ENCODE results near the gene NUDC. TPM values are rescaled to one million over a fixed set of nuclear protein-coding genes. Genes with fewer than 3 reads are reported as not detected.
"Not testable (repeated sequence)": the region's sequence is repeated elsewhere in the genome, so short reads cannot be mapped to it uniquely, and the experiment has no call there.

NUDC gene
- total and polyA plus RNA-seq, 4 experiments from 2014 or later, result 42.0 to 98.2 (median 63.3) TPM

GRCh38 chr1:26942656-26943055 lies 21.1 kb downstream of the NUDC start:
- intact Hi-C loops (cut with micrococcal nuclease), result no loop called here

GRCh38 chr1:26945138-26945537 lies 23.6 kb downstream of the NUDC start:
- CTCF ChIA-PET (ENCODE audit: partially characterized antibody), result no interaction called here
- H3K9me3 Mint-ChIP-seq, result no peaks in the 10 kb centered on the region

More at GRCh38 chr1:26942656-26943055, 21.1 kb downstream of the NUDC start:
- ChIA-PET CTCF (ENCODE audit: partially characterized antibody) (no interaction called here), POLR2A (ENCODE audit: partially characterized antibody) (no interaction called here)
- Histone ChIP-seq H3K9me3 (ENCODE audit: control insufficient read depth in 1 of 2, low read length in 2 of 2) (no peaks in the 10 kb centered on the region), H3K27ac (ENCODE audit: low read depth, low read length) (no peak overlapping the region), H3K4me1 (ENCODE audit: insufficient read depth, low read length) (no peaks in the 10 kb centered on the region), H3K27me3 (ENCODE audit: insufficient read depth, low read length) (no peaks in the 10 kb centered on the region), H3K4me3 (ENCODE audit: low read length in 2 of 2) (no peak overlapping the region), H3K36me3 (ENCODE audit: insufficient read depth, low read length) (peaks cover 41% of the 10 kb centered on the region)
- Mint-ChIP-seq H3K27ac (peak overlapping the region in 1 of 7 donors; percentile 48), H3K27me3 (no peaks in the 10 kb centered on the region), H3K4me3 (no peak overlapping the region), H3K9me3 (no peaks in the 10 kb centered on the region), H3K4me1 (peaks cover 0 to 10% (median 1%) of the 10 kb centered on the region in 4 donors), H3K36me3 (peaks cover 25 to 47% of the 10 kb centered on the region in 2 donors)
- DNase-seq, result no peak

GRCh38 chr1:26945728-26946127 lies 24.2 kb downstream of the NUDC start:
- no peaks in the 10 kb centered on the region for H3K4me1 ChIP-seq (ENCODE audit: insufficient read depth, low read length)
- peaks cover 41% of the 10 kb centered on the region for H3K36me3 ChIP-seq (ENCODE audit: insufficient read depth, low read length)
- H3K9me3 Mint-ChIP-seq, result no peaks in the 10 kb centered on the region
- H3K27me3 Mint-ChIP-seq, result no peaks in the 10 kb centered on the region
- H3K27ac Mint-ChIP-seq, result no peak overlapping the region
- H3K36me3 Mint-ChIP-seq, result peaks cover 30 to 50% of the 10 kb centered on the region in 2 donors
- intact Hi-C loops (cut with micrococcal nuclease), result no loop called here
- ChIA-PET CTCF (ENCODE audit: partially characterized antibody) (no interaction called here), POLR2A (ENCODE audit: partially characterized antibody) (no interaction called here)
- H3K4me3 Mint-ChIP-seq, result no peak overlapping the region
- H3K4me3 ChIP-seq (ENCODE audit: low read length in 2 of 2), result no peak overlapping the region
- H3K27me3 ChIP-seq (ENCODE audit: insufficient read depth, low read length), result no peaks in the 10 kb centered on the region
- no peak overlapping the region for H3K27ac ChIP-seq (ENCODE audit: low read depth, low read length)
- no peaks in the 10 kb centered on the region for H3K9me3 ChIP-seq (ENCODE audit: control insufficient read depth in 1 of 2, low read length in 2 of 2)
- no peaks in the 10 kb centered on the region for H3K4me1 Mint-ChIP-seq
- DNase-seq, result no peak

More at GRCh38 chr1:26945138-26945537, 23.6 kb downstream of the NUDC start:
- no peaks in the 10 kb centered on the region for H3K4me1 ChIP-seq (ENCODE audit: insufficient read depth, low read length)
- Mint-ChIP-seq H3K4me1 (no peaks in the 10 kb centered on the region), H3K36me3 (peaks cover 27 to 50% of the 10 kb centered on the region in 2 donors), H3K27ac (no peak overlapping the region), H3K27me3 (no peaks in the 10 kb centered on the region), H3K4me3 (no peak overlapping the region)
- H3K9me3 ChIP-seq (ENCODE audit: control insufficient read depth in 1 of 2, low read length in 2 of 2), result no peaks in the 10 kb centered on the region
- POLR2A ChIA-PET (ENCODE audit: partially characterized antibody), result no interaction called here
- no peak for DNase-seq
- no peaks in the 10 kb centered on the region for H3K27me3 ChIP-seq (ENCODE audit: insufficient read depth, low read length)
- H3K27ac ChIP-seq (ENCODE audit: low read depth, low read length), result no peak overlapping the region
- H3K4me3 ChIP-seq (ENCODE audit: low read length in 2 of 2), result no peak overlapping the region
- intact Hi-C loops (cut with micrococcal nuclease), result no loop called here
- peaks cover 41% of the 10 kb centered on the region for H3K36me3 ChIP-seq (ENCODE audit: insufficient read depth, low read length)

GRCh38 chr1:26946270-26946669 lies 24.7 kb downstream of the NUDC start:
- Mint-ChIP-seq H3K27ac (no peak overlapping the region), H3K9me3 (no peaks in the 10 kb centered on the region), H3K4me3 (no peak overlapping the region), H3K4me1 (no peaks in the 10 kb centered on the region), H3K36me3 (peaks cover 32 to 48% of the 10 kb centered on the region in 2 donors), H3K27me3 (no peaks in the 10 kb centered on the region)
- ChIA-PET POLR2A (ENCODE audit: partially characterized antibody) (no interaction called here), CTCF (ENCODE audit: partially characterized antibody) (no interaction called here)
- H3K4me1 ChIP-seq (ENCODE audit: insufficient read depth, low read length), result no peaks in the 10 kb centered on the region
- no peaks in the 10 kb centered on the region for H3K27me3 ChIP-seq (ENCODE audit: insufficient read depth, low read length)
- no peak for DNase-seq
- no peaks in the 10 kb centered on the region for H3K9me3 ChIP-seq (ENCODE audit: control insufficient read depth in 1 of 2, low read length in 2 of 2)
- no peak overlapping the region for H3K4me3 ChIP-seq (ENCODE audit: low read length in 2 of 2)
- H3K36me3 ChIP-seq (ENCODE audit: insufficient read depth, low read length), result peaks cover 38% of the 10 kb centered on the region
- H3K27ac ChIP-seq (ENCODE audit: low read depth, low read length), result no peak overlapping the region
- intact Hi-C loops (cut with micrococcal nuclease), result no loop called here

GRCh38 chr1:26948725-26949057 lies 27.1 kb downstream of the NUDC start:
- H3K4me3 ChIP-seq (ENCODE audit: low read length in 2 of 2); H3K27me3 Mint-ChIP-seq; H3K9me3 ChIP-seq (ENCODE audit: control insufficient read depth in 1 of 2, low read length in 2 of 2); H3K27me3 ChIP-seq (ENCODE audit: insufficient read depth, low read length); H3K4me1 Mint-ChIP-seq; intact Hi-C loops (cut with micrococcal nuclease); H3K9me3 Mint-ChIP-seq; H3K4me1 ChIP-seq (ENCODE audit: insufficient read depth, low read length); H3K27ac ChIP-seq (ENCODE audit: low read depth, low read length); CTCF ChIA-PET (ENCODE audit: partially characterized antibody); H3K4me3 Mint-ChIP-seq; H3K27ac Mint-ChIP-seq; DNase-seq: not testable (repeated sequence)
- peaks cover 14% of the 10 kb centered on the region for H3K36me3 ChIP-seq (ENCODE audit: insufficient read depth, low read length)
- peaks cover 23 to 39% of the 10 kb centered on the region in 2 donors for H3K36me3 Mint-ChIP-seq
- POLR2A ChIA-PET (ENCODE audit: partially characterized antibody), result interaction anchor here (1.2 kb wide), 1 partner anchor 49 kb away, joined by 3 read pairs; the partner anchor contains the start of gene GPATCH3

- peaks cover 13% of the 10 kb centered on the region for H3K36me3 ChIP-seq (ENCODE audit: insufficient read depth, low read length)
- peak overlapping the region in 2 of 7 donors; percentile 3 to 52 for H3K27ac Mint-ChIP-seq
- no peaks in the 10 kb centered on the region for H3K4me1 ChIP-seq (ENCODE audit: insufficient read depth, low read length)
- no peaks in the 10 kb centered on the region for H3K27me3 Mint-ChIP-seq
- no peak for DNase-seq
- peaks cover 23 to 41% of the 10 kb centered on the region in 2 donors for H3K36me3 Mint-ChIP-seq
- intact Hi-C loops (cut with micrococcal nuclease), result no loop called here
- H3K4me1 Mint-ChIP-seq, result no peaks in the 10 kb centered on the region
- no peaks in the 10 kb centered on the region for H3K27me3 ChIP-seq (ENCODE audit: insufficient read depth, low read length)
- ChIA-PET POLR2A (ENCODE audit: partially characterized antibody) (interaction anchor here (0.8 kb wide), 1 partner anchor 9 kb away, joined by 3 read pairs; no protein-coding TSS in a partner anchor), CTCF (ENCODE audit: partially characterized antibody) (no interaction called here)
- no peak overlapping the region for H3K27ac ChIP-seq (ENCODE audit: low read depth, low read length)
- no peak overlapping the region for H3K4me3 ChIP-seq (ENCODE audit: low read length in 2 of 2)
- no peaks in the 10 kb centered on the region for H3K9me3 Mint-ChIP-seq
- no peak overlapping the region for H3K4me3 Mint-ChIP-seq
- H3K9me3 ChIP-seq (ENCODE audit: control insufficient read depth in 1 of 2, low read length in 2 of 2), result no peaks in the 10 kb centered on the region
Measured at GRCh38 chr1:26949266-26949925, 27.9 kb downstream of the NUDC start.

GRCh38 chr1:26949926-26950319 lies 28.4 kb downstream of the NUDC start:
- Mint-ChIP-seq H3K27ac (no peak overlapping the region), H3K4me3 (no peak overlapping the region), H3K27me3 (no peaks in the 10 kb centered on the region), H3K4me1 (no peaks in the 10 kb centered on the region), H3K36me3 (peaks cover 22 to 38% of the 10 kb centered on the region in 2 donors), H3K9me3 (no peaks in the 10 kb centered on the region)
- no peaks in the 10 kb centered on the region for H3K27me3 ChIP-seq (ENCODE audit: insufficient read depth, low read length)
- intact Hi-C loops (cut with micrococcal nuclease), result no loop called here
- no peaks in the 10 kb centered on the region for H3K9me3 ChIP-seq (ENCODE audit: control insufficient read depth in 1 of 2, low read length in 2 of 2)
- no peaks in the 10 kb centered on the region for H3K4me1 ChIP-seq (ENCODE audit: insufficient read depth, low read length)
- CTCF ChIA-PET (ENCODE audit: partially characterized antibody), result no interaction called here
- H3K27ac ChIP-seq (ENCODE audit: low read depth, low read length), result no peak overlapping the region
- POLR2A ChIA-PET (ENCODE audit: partially characterized antibody), result interaction anchor here (0.8 kb wide), 1 partner anchor 9 kb away, joined by 3 read pairs; no protein-coding TSS in a partner anchor
- no peak overlapping the region for H3K4me3 ChIP-seq (ENCODE audit: low read length in 2 of 2)
- DNase-seq, result no peak
- H3K36me3 ChIP-seq (ENCODE audit: insufficient read depth, low read length), result peaks cover 12% of the 10 kb centered on the region
